Esophagus muscularis mucosa (tissue), 4 donors: ENCODE data around the gene TECTB.

Source experiments
- CTCF ChIP-seq, 3 experiments: fragments of 200-600 bp in 2 of 3; fragments of 450-650 bp in 1 of 3; sonication (generic) in 2 of 3; IDR thresholded peaks; one replicate each; pipeline ENCODE4 v1.5.1; 2017 to 2019; ENCODE audit warnings: antibody characterized with exemption in 3 of 3, mild to moderate bottlenecking in 2 of 3, moderate library complexity in 1 of 3
- EP300 ChIP-seq: sonication (generic); formaldehyde crosslinking; IDR thresholded peaks from one replicate; pipeline ENCODE4 v1.6.1; 2017; ENCODE audit warnings: antibody characterized with exemption
- POLR2A ChIP-seq: fragments of 450-650 bp; IDR thresholded peaks from one replicate; pipeline ENCODE4 v1.6.1; 2017; ENCODE audit warnings: antibody characterized with exemption, moderate library complexity, mild to moderate bottlenecking, low read depth
- POLR2AphosphoS5 ChIP-seq, 2 donors: sonication (generic); formaldehyde crosslinking; IDR thresholded peaks; one replicate each; pipeline ENCODE4 v1.6.1; 2017; ENCODE audit warnings: antibody characterized with exemption in 2 of 2

DNA sequence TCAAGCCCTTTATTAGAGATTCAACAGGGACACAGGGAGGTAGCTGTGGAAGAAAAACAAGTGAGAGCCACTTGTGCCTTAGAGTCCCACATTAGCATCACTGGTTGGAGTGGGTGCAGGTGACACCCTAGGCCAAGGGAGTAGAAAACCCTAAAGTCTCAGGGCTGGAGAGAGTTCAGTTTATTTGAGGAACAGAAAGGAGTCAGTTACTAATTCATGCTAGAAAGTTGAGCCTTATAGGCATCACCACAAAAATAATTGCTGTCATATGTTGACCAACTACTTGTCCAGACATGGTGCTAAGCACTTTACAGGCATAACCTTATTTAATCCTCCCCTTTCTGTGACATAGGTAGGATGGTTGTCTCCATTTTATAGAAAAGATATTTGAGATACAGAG lies 69.8 kb downstream of the TECTB start:
- TF ChIP-seq CTCF (IDR thresholded peaks at IDR 0.05) (no peak), EP300 (no peak), POLR2AphosphoS5 (IDR thresholded peaks at IDR 0.05) (no peak), POLR2A (no peak)
